Neural cell (in vitro differentiated cells): ENCODE data around the gene OR11G2. TPM values are rescaled to one million over a fixed set of nuclear protein-coding genes. Genes with fewer than 3 reads are reported as not detected.

Experiments
- H2AFZ ChIP-seq: fragments of 200-600, 300-800 bp; sonication (generic), shearing (Covaris generic); 2 replicates; pipeline ENCODE4 v1.6.0; 2014; ENCODE audit warnings: low read depth, mild to moderate bottlenecking, antibody characterized with exemption, low read length, moderate library complexity
- H3F3A ChIP-seq: fragments of 200-600 bp; shearing (Covaris generic); 2 replicates; pipeline ENCODE4 v1.6.1; 2016; ENCODE audit warnings: mild to moderate bottlenecking, moderate library complexity, mixed read lengths, antibody characterized with exemption, low read length; ENCODE audit not compliant: insufficient read depth, poor library complexity, severe bottlenecking
- H3K27ac ChIP-seq: fragments of 200-600, 300-800 bp; sonication (generic), shearing (Covaris generic); 2 replicates; pipeline ENCODE4 v1.5.1; 2014; ENCODE audit warnings: mild to moderate bottlenecking, low read length, moderate library complexity
- H3K27me3 ChIP-seq: fragments of 300-800, 200-600 bp; sonication (generic), shearing (Covaris generic); 2 replicates; pipeline ENCODE4 v1.6.0; 2014; ENCODE audit warnings: mild to moderate bottlenecking, low read depth, low read length, moderate library complexity; ENCODE audit not compliant: insufficient read depth
- H3K36me3 ChIP-seq: fragments of 300-800, 200-600 bp; sonication (generic), shearing (Covaris generic); 2 replicates; pipeline ENCODE4 v1.5.1; 2014; ENCODE audit warnings: mild to moderate bottlenecking, antibody characterized with exemption, low read length, moderate library complexity; ENCODE audit not compliant: insufficient read depth
- H3K4me2 ChIP-seq: fragments of 300-800, 200-600 bp; sonication (generic), shearing (Covaris generic); 2 replicates; pipeline ENCODE4 v1.6.0; 2014; ENCODE audit warnings: mild to moderate bottlenecking, low read length
- H3K4me3 ChIP-seq: fragments of 300-800, 200-600 bp; sonication (generic), shearing (Covaris generic); 2 replicates; pipeline ENCODE4 v1.5.1; 2014; ENCODE audit warnings: mild to moderate bottlenecking, low read length, moderate library complexity
- H3K79me2 ChIP-seq: fragments of 200-600 bp; shearing (Covaris generic); replicated peaks from 2 replicates; pipeline ENCODE4 v1.6.0; 2014; ENCODE audit warnings: mild to moderate bottlenecking, low read length, moderate library complexity; ENCODE audit not compliant: insufficient read depth
- H3K9ac ChIP-seq: fragments of 300-800, 200-600 bp; sonication (generic), shearing (Covaris generic); 2 replicates; pipeline ENCODE4 v1.6.1; 2016; ENCODE audit warnings: mild to moderate bottlenecking, low read length, mixed read lengths
- H3K9me2 ChIP-seq: fragments of 200-600 bp; shearing (Covaris generic); 2 replicates; pipeline ENCODE4 v1.6.1; 2016; ENCODE audit warnings: mild to moderate bottlenecking, low read length, mixed read lengths; ENCODE audit not compliant: insufficient read depth
- H3K9me3 ChIP-seq: fragments of 200-600, 300-800 bp; sonication (generic), shearing (Covaris generic); 2 replicates; pipeline ENCODE4 v1.6.1; 2016; ENCODE audit warnings: mild to moderate bottlenecking, mixed run types, low read length, moderate library complexity, mixed read lengths
- H4K20me1 ChIP-seq: fragments of 200-600 bp; shearing (Covaris generic); 2 replicates; pipeline ENCODE4 v1.6.1; 2016; ENCODE audit warnings: mild to moderate bottlenecking, mixed run types; ENCODE audit not compliant: insufficient read depth
- EP300 ChIP-seq: fragments of 450-650 bp; conservative IDR thresholded peaks from 2 replicates; pipeline ENCODE4 v1.6.1; 2014; ENCODE audit warnings: antibody characterized with exemption, mild to moderate bottlenecking, moderate library complexity; ENCODE audit not compliant: poor library complexity, severe bottlenecking
- EZH2 ChIP-seq: fragments of 200-600, 300-800 bp; shearing (Covaris generic), sonication (generic); IDR thresholded peaks from 2 replicates; pipeline ENCODE4 v1.6.1; 2014; ENCODE audit warnings: antibody characterized with exemption, low read length, borderline replicate concordance, mild to moderate bottlenecking; ENCODE audit not compliant: insufficient read depth, poor library complexity, severe bottlenecking
- MXI1 ChIP-seq: fragments of 450-650 bp; conservative IDR thresholded peaks from 2 replicates; pipeline ENCODE4 v1.6.1; 2014; ENCODE audit warnings: antibody characterized with exemption, mild to moderate bottlenecking; ENCODE audit not compliant: poor library complexity, severe bottlenecking
- POLR2AphosphoS5 ChIP-seq: IDR thresholded peaks from 2 replicates; pipeline ENCODE4 v1.6.1; 2012
- RAD21 ChIP-seq: fragments of 450-650 bp; conservative IDR thresholded peaks from 2 replicates; pipeline ENCODE4 v1.6.1; 2014; ENCODE audit warnings: antibody characterized with exemption, mild to moderate bottlenecking, moderate library complexity
- REST ChIP-seq: IDR thresholded peaks from 2 replicates; pipeline ENCODE4 v1.6.1; 2012; ENCODE audit warnings: borderline replicate concordance
- SMC3 ChIP-seq: fragments of 450-650 bp; conservative IDR thresholded peaks from 2 replicates; pipeline ENCODE4 v1.6.1; 2014; ENCODE audit warnings: antibody characterized with exemption, mild to moderate bottlenecking, moderate library complexity; ENCODE audit not compliant: poor library complexity
- TAF1 ChIP-seq: IDR thresholded peaks from 2 replicates; pipeline ENCODE4 v1.6.1; 2012; ENCODE audit warnings: low read depth
- polyA plus RNA-seq: library from polyadenylated mRNA; depleted of rRNA; stranded (reverse); fragments of >200 nt; gene quantifications from 2 replicates; pipeline ENCODE4 v1.2.3, GENCODE V29; 2014
- TF ChIP-seq, protein P1 (sequence below): fragments of 450-650 bp; IDR thresholded peaks from 2 replicates; pipeline ENCODE4 v1.5.1; 2014; ENCODE audit warnings: antibody characterized with exemption, mild to moderate bottlenecking, moderate library complexity; ENCODE audit not compliant: poor library complexity, severe bottlenecking

The OR11G2 gene
- polyA plus RNA-seq, 1 donor from 2014 or later = not detected

GRCh38 chr14:20180486-20180885, 10.2 kb upstream of the OR11G2 start:
- H3K4me2 ChIP-seq = no peak overlapping the region
- no peak for TF ChIP-seq MXI1
- TF ChIP-seq EP300 = no peak
- no peak for TF ChIP-seq REST
- no peak for TF ChIP-seq RAD21
- TF ChIP-seq, protein P1, sequence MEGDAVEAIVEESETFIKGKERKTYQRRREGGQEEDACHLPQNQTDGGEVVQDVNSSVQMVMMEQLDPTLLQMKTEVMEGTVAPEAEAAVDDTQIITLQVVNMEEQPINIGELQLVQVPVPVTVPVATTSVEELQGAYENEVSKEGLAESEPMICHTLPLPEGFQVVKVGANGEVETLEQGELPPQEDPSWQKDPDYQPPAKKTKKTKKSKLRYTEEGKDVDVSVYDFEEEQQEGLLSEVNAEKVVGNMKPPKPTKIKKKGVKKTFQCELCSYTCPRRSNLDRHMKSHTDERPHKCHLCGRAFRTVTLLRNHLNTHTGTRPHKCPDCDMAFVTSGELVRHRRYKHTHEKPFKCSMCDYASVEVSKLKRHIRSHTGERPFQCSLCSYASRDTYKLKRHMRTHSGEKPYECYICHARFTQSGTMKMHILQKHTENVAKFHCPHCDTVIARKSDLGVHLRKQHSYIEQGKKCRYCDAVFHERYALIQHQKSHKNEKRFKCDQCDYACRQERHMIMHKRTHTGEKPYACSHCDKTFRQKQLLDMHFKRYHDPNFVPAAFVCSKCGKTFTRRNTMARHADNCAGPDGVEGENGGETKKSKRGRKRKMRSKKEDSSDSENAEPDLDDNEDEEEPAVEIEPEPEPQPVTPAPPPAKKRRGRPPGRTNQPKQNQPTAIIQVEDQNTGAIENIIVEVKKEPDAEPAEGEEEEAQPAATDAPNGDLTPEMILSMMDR = no peak
- no peaks in the 10 kb centered on the region for H3K27me3 ChIP-seq
- H3K4me3 ChIP-seq = no peak overlapping the region
- no peaks in the 10 kb centered on the region for H3K9me2 ChIP-seq
- H4K20me1 ChIP-seq = no peaks in the 10 kb centered on the region
- no peak overlapping the region for H3K9ac ChIP-seq
- H2AFZ ChIP-seq = no peak overlapping the region
- no peaks in the 10 kb centered on the region for H3K9me3 ChIP-seq
- no peaks in the 10 kb centered on the region for H3K36me3 ChIP-seq
- no peaks in the 10 kb centered on the region for H3F3A ChIP-seq
- H3K27ac ChIP-seq = no peak overlapping the region
- H3K79me2 ChIP-seq = no peaks in the 10 kb centered on the region

DNA sequence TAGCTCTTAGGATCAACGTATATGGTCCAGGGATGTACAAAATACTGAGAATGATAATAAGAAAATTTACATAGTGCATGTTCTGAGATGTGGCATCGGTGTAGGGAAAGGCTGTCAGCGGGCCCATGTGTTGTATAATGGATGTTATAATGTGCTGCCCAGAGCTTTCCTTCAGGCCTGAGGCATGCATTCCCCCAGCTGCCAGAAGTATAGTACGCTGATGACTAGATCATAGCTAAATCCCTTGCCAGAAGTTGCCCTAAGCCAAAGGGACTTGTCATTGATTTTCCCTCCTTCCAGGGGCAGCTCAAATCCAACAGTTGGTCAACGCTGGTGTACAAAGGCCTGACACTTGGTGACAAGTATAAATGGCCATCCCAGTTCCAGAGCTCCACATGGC, 6.5 kb upstream of the OR11G2 start:
- Histone ChIP-seq H3K79me2 (no peaks in the 10 kb centered on the region), H3K27ac (no peak overlapping the region), H3K4me3 (no peak overlapping the region), H2AFZ (no peak overlapping the region), H3K4me2 (no peak overlapping the region), H3K36me3 (no peaks in the 10 kb centered on the region), H3K9me2 (no peaks in the 10 kb centered on the region), H3K27me3 (no peaks in the 10 kb centered on the region), H4K20me1 (no peaks in the 10 kb centered on the region), H3F3A (no peaks in the 10 kb centered on the region), H3K9me3 (peaks cover 7% of the 10 kb centered on the region), H3K9ac (no peak overlapping the region)
- TF ChIP-seq RAD21 (no peak), TAF1 (no peak), EZH2 (no peak), POLR2AphosphoS5 (no peak), MXI1 (no peak), EP300 (no peak), SMC3 (no peak), REST (no peak)
- TF ChIP-seq, protein P1 = no peak
